ENCODE results near the gene ATP11A. TPM values are rescaled to one million over a fixed set of nuclear protein-coding genes. Genes with fewer than 3 reads are reported as not detected.

Gene ATP11A
- total and polyA plus RNA-seq, 5 donors from 2014 or later, result 3.8 to 75.7 (median 5.0) TPM

DNA sequence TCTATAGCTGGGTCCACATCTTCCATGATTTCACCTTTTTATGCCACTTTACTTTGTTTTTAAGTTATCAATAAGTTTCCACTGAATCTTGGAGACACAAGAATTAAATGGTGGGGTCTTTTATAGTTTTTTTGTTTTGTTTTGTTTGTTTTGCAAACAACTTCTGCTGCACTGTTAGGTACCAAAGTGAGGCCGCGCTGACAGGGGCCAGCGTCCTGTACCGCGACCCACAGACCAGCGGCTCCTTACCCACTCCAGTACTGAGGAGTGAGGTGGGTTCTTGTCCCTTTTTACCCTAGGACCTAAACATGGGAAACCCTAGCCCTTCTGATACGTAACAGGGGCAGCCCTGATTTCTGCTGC is 203.3 kb downstream of the ATP11A start:
- H3K27ac Mint-ChIP-seq, result no peak overlapping the region
- no peaks in the 10 kb centered on the region for H3K27me3 ChIP-seq (ENCODE audit: control insufficient read depth, insufficient read depth, low read length)
- H3K4me1 ChIP-seq (ENCODE audit: control insufficient read depth, insufficient read depth, low read length, poor library complexity, severe bottlenecking), result peaks cover 9% of the 10 kb centered on the region
- H3K9me3 Mint-ChIP-seq, result no peaks in the 10 kb centered on the region
- H3K9me3 ChIP-seq (ENCODE audit: control insufficient read depth in 2 of 2, low read length in 2 of 2), result no peaks in the 10 kb centered on the region
- no peaks in the 10 kb centered on the region for H3K36me3 ChIP-seq (ENCODE audit: control insufficient read depth, insufficient read depth, low read length)
- H3K36me3 Mint-ChIP-seq, result no peaks in the 10 kb centered on the region
- H3K4me1 Mint-ChIP-seq, result peaks cover 4 to 15% (median 5%) of the 10 kb centered on the region in 4 donors
- no peak overlapping the region for H3K27ac ChIP-seq (ENCODE audit: insufficient read depth, low read length, poor library complexity, severe bottlenecking)
- peaks cover 38% of the 10 kb centered on the region for H3K27me3 Mint-ChIP-seq
- ATAC-seq (ENCODE audit: low read depth in 2 of 2) (no peak), DNase-seq (no peak)
- no peak overlapping the region for H3K4me3 ChIP-seq (ENCODE audit: low read depth, low read length)
- H3K4me3 Mint-ChIP-seq, result peak overlapping the region in 1 of 4 donors; percentile 69

GRCh38 chr13:112893570-112894422 is 204.0 kb downstream of the ATP11A start:
- no peak overlapping the region for H3K4me3 ChIP-seq (ENCODE audit: low read depth, low read length)
- Mint-ChIP-seq H3K9me3 (no peaks in the 10 kb centered on the region), H3K4me1 (peaks cover 4 to 15% (median 5%) of the 10 kb centered on the region in 4 donors), H3K27me3 (peaks cover 38% of the 10 kb centered on the region), H3K27ac (no peak overlapping the region), H3K4me3 (peak overlapping the region in 2 of 4 donors; percentile 35 to 69), H3K36me3 (no peaks in the 10 kb centered on the region)
- DNase-seq (peak in 2 of 3 donors; percentile 16 to 27), ATAC-seq (ENCODE audit: low read depth in 2 of 2) (peak; percentile 22 to 57)
- no peaks in the 10 kb centered on the region for H3K9me3 ChIP-seq (ENCODE audit: control insufficient read depth in 2 of 2, low read length in 2 of 2)
- no peak overlapping the region for H3K27ac ChIP-seq (ENCODE audit: insufficient read depth, low read length, poor library complexity, severe bottlenecking)
- no peaks in the 10 kb centered on the region for H3K27me3 ChIP-seq (ENCODE audit: control insufficient read depth, insufficient read depth, low read length)
- no peaks in the 10 kb centered on the region for H3K36me3 ChIP-seq (ENCODE audit: control insufficient read depth, insufficient read depth, low read length)
- H3K4me1 ChIP-seq (ENCODE audit: control insufficient read depth, insufficient read depth, low read length, poor library complexity, severe bottlenecking), result peaks cover 9% of the 10 kb centered on the region

- Mint-ChIP-seq H3K4me3 (no peak overlapping the region), H3K27ac (no peak overlapping the region), H3K4me1 (peaks cover 4 to 15% (median 5%) of the 10 kb centered on the region in 4 donors), H3K36me3 (no peaks in the 10 kb centered on the region), H3K27me3 (peaks cover 38% of the 10 kb centered on the region), H3K9me3 (no peaks in the 10 kb centered on the region)
- no peaks in the 10 kb centered on the region for H3K9me3 ChIP-seq (ENCODE audit: control insufficient read depth in 2 of 2, low read length in 2 of 2)
- no peak overlapping the region for H3K27ac ChIP-seq (ENCODE audit: insufficient read depth, low read length, poor library complexity, severe bottlenecking)
- ATAC-seq (ENCODE audit: low read depth in 2 of 2) (no peak), DNase-seq (no peak)
- peaks cover 9% of the 10 kb centered on the region for H3K4me1 ChIP-seq (ENCODE audit: control insufficient read depth, insufficient read depth, low read length, poor library complexity, severe bottlenecking)
- no peaks in the 10 kb centered on the region for H3K36me3 ChIP-seq (ENCODE audit: control insufficient read depth, insufficient read depth, low read length)
- H3K27me3 ChIP-seq (ENCODE audit: control insufficient read depth, insufficient read depth, low read length), result no peaks in the 10 kb centered on the region
- H3K4me3 ChIP-seq (ENCODE audit: low read depth, low read length), result no peak overlapping the region
Measured at GRCh38 chr13:112894423-112894672, 204.5 kb downstream of the ATP11A start.

GRCh38 chr13:112894673-112895481 is 205.0 kb downstream of the ATP11A start:
- Mint-ChIP-seq H3K4me3 (peak overlapping the region in 2 of 4 donors; percentile 21 to 84), H3K9me3 (no peaks in the 10 kb centered on the region), H3K27me3 (peaks cover 38% of the 10 kb centered on the region), H3K36me3 (no peaks in the 10 kb centered on the region), H3K4me1 (peaks cover 4 to 15% (median 5%) of the 10 kb centered on the region in 4 donors), H3K27ac (no peak overlapping the region)
- no peak overlapping the region for H3K4me3 ChIP-seq (ENCODE audit: low read depth, low read length)
- no peaks in the 10 kb centered on the region for H3K27me3 ChIP-seq (ENCODE audit: control insufficient read depth, insufficient read depth, low read length)
- no peak for DNase-seq
- no peak overlapping the region for H3K27ac ChIP-seq (ENCODE audit: insufficient read depth, low read length, poor library complexity, severe bottlenecking)
- peaks cover 9% of the 10 kb centered on the region for H3K4me1 ChIP-seq (ENCODE audit: control insufficient read depth, insufficient read depth, low read length, poor library complexity, severe bottlenecking)
- ATAC-seq (ENCODE audit: low read depth in 2 of 2), result no peak
- H3K36me3 ChIP-seq (ENCODE audit: control insufficient read depth, insufficient read depth, low read length), result no peaks in the 10 kb centered on the region
- no peaks in the 10 kb centered on the region for H3K9me3 ChIP-seq (ENCODE audit: control insufficient read depth in 2 of 2, low read length in 2 of 2)

DNA sequence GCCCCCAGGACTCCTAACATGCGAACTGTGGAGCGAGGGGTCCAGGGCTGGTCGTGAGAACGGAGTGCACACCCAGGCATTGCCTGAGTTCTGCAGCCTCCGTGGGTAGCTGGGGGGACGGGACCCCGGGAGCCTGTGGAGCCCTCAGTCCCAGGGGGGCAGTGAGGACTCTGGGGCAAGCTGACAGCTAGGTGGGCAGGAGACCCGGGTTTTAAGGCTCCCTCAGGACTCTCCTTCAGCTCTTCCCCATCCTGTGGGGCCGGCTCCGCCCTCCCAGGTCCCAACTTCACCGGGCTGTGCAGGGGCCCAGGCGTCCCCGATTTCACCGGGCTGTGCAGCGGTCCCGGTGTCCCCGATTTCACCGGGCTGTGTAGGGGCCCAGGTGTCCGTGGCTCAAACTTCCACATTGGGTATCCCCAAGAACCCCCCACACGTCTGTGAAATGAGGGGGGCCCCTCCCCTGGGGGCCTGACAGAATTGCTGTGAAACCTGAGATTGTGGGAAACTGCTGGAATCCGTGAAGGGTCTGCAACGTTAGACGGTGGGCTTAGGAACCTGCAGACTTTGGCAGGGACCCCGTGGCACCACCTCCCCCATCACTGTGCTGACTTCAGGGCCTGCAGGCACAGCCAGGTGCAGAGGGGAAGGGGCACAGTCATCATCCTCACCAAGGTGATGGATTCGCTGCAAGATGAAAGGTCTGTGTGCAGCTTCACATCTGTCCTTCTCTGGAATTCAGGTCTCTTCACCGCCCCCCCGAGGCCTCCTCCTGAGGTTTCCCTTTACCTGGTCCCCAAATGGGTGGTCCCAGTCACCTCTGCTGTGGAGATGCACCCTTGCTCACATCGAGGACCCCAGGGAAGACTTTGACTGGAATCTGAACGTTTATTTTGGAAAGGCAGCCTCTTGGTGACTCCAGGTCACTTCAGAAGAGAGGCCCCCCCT is 206.0 kb downstream of the ATP11A start:
- Histone ChIP-seq H3K9me3 (ENCODE audit: control insufficient read depth in 2 of 2, low read length in 2 of 2) (no peaks in the 10 kb centered on the region), H3K4me1 (ENCODE audit: control insufficient read depth, insufficient read depth, low read length, poor library complexity, severe bottlenecking) (peaks cover 9% of the 10 kb centered on the region), H3K4me3 (ENCODE audit: low read depth, low read length) (no peak overlapping the region), H3K27ac (ENCODE audit: insufficient read depth, low read length, poor library complexity, severe bottlenecking) (no peak overlapping the region), H3K27me3 (ENCODE audit: control insufficient read depth, insufficient read depth, low read length) (no peaks in the 10 kb centered on the region), H3K36me3 (ENCODE audit: control insufficient read depth, insufficient read depth, low read length) (no peaks in the 10 kb centered on the region)
- ATAC-seq (ENCODE audit: low read depth in 2 of 2) (no peak), DNase-seq (no peak)
- no peak overlapping the region for H3K27ac Mint-ChIP-seq
- H3K4me3 Mint-ChIP-seq, result no peak overlapping the region
- no peaks in the 10 kb centered on the region for H3K9me3 Mint-ChIP-seq
- no peaks in the 10 kb centered on the region for H3K36me3 Mint-ChIP-seq
- H3K4me1 Mint-ChIP-seq, result peaks cover 4 to 15% (median 5%) of the 10 kb centered on the region in 4 donors
- H3K27me3 Mint-ChIP-seq, result peaks cover 33% of the 10 kb centered on the region

GRCh38 chr13:112896736-112897602 is 207.1 kb downstream of the ATP11A start:
- Mint-ChIP-seq H3K27ac (no peak overlapping the region), H3K4me3 (peak overlapping the region in 1 of 4 donors; percentile 76), H3K27me3 (peaks cover 33% of the 10 kb centered on the region), H3K4me1 (peaks cover 4 to 15% (median 5%) of the 10 kb centered on the region in 4 donors), H3K9me3 (no peaks in the 10 kb centered on the region), H3K36me3 (no peaks in the 10 kb centered on the region)
- H3K36me3 ChIP-seq (ENCODE audit: control insufficient read depth, insufficient read depth, low read length), result no peaks in the 10 kb centered on the region
- H3K27ac ChIP-seq (ENCODE audit: insufficient read depth, low read length, poor library complexity, severe bottlenecking), result no peak overlapping the region
- H3K4me3 ChIP-seq (ENCODE audit: low read depth, low read length), result no peak overlapping the region
- DNase-seq (no peak), ATAC-seq (ENCODE audit: low read depth in 2 of 2) (no peak)
- no peaks in the 10 kb centered on the region for H3K9me3 ChIP-seq (ENCODE audit: control insufficient read depth in 2 of 2, low read length in 2 of 2)
- peaks cover 9% of the 10 kb centered on the region for H3K4me1 ChIP-seq (ENCODE audit: control insufficient read depth, insufficient read depth, low read length, poor library complexity, severe bottlenecking)
- no peaks in the 10 kb centered on the region for H3K27me3 ChIP-seq (ENCODE audit: control insufficient read depth, insufficient read depth, low read length)

DNA sequence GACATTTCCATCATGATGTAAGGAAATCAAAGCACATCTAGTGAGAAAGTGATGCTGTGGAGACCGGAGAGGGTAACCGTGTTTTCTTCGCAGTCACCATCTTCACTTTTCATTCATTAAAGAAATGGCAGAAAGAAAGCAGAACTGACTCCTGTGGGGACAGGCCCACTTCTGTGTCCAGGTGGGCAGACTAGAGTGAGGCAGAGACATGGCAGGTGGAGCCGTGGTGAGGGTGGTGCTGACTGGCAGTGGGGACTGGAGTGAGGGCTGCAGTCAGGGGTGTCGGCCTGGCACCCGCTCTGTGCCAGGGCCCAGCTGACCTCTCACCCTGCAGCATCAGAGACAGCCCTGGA is 207.7 kb downstream of the ATP11A start:
- no peaks in the 10 kb centered on the region for H3K36me3 Mint-ChIP-seq
- DNase-seq, result no peak
- H3K4me1 Mint-ChIP-seq, result peaks cover 4 to 15% (median 5%) of the 10 kb centered on the region in 4 donors
- peaks cover 30% of the 10 kb centered on the region for H3K27me3 Mint-ChIP-seq
- no peak for ATAC-seq (ENCODE audit: low read depth in 2 of 2)
- H3K9me3 Mint-ChIP-seq, result no peaks in the 10 kb centered on the region
- Histone ChIP-seq H3K27me3 (ENCODE audit: control insufficient read depth, insufficient read depth, low read length) (no peaks in the 10 kb centered on the region), H3K9me3 (ENCODE audit: control insufficient read depth in 2 of 2, low read length in 2 of 2) (no peaks in the 10 kb centered on the region), H3K4me3 (ENCODE audit: low read depth, low read length) (no peak overlapping the region), H3K4me1 (ENCODE audit: control insufficient read depth, insufficient read depth, low read length, poor library complexity, severe bottlenecking) (peaks cover 9% of the 10 kb centered on the region), H3K36me3 (ENCODE audit: control insufficient read depth, insufficient read depth, low read length) (no peaks in the 10 kb centered on the region), H3K27ac (ENCODE audit: insufficient read depth, low read length, poor library complexity, severe bottlenecking) (no peak overlapping the region)
- no peak overlapping the region for H3K27ac Mint-ChIP-seq
- no peak overlapping the region for H3K4me3 Mint-ChIP-seq

Data from CD4-positive, CD25-positive, alpha-beta regulatory T cell (primary cell).